Daoy (cell line): Measurements from ENCODE around the gene DPYSL3. TPM values are rescaled to one million over a fixed set of nuclear protein-coding genes. Genes with fewer than 3 reads are reported as not detected.

Source experiments
- DNase-seq: peaks from one replicate; pipeline ENCODE4 v3.0.0-alpha.2; 2015; ENCODE audit warnings: low read depth
- total RNA-seq: library from RNA; depleted of rRNA; stranded (reverse); fragments of >200 nt; shearing (Covaris generic); gene quantifications from 2 replicates; pipeline ENCODE4 v1.2.3, GENCODE V29; 2014

The DPYSL3 gene
- total RNA-seq, 1 experiment from 2014 or later = 141 TPM

DNA sequence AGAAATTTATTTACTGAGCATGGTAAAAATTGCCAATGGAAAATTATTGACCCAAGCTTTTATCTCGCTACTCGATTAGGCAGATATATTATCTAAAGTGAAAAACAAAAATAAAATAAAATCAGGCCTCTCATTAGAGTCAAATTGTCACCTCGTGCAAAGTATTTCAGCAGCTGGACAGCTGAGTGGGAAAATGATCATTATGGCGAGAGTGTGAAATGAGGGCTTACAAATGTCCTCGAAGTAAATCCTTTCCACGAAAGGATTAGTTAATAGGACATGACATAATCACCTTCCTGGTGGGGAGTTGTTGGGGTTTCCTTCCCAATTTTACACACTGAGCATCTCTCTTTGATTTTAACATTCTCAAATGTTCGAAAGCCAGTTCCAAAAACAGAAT is 5.4 kb upstream of the DPYSL3 start:
- DNase-seq = no peak

DNA sequence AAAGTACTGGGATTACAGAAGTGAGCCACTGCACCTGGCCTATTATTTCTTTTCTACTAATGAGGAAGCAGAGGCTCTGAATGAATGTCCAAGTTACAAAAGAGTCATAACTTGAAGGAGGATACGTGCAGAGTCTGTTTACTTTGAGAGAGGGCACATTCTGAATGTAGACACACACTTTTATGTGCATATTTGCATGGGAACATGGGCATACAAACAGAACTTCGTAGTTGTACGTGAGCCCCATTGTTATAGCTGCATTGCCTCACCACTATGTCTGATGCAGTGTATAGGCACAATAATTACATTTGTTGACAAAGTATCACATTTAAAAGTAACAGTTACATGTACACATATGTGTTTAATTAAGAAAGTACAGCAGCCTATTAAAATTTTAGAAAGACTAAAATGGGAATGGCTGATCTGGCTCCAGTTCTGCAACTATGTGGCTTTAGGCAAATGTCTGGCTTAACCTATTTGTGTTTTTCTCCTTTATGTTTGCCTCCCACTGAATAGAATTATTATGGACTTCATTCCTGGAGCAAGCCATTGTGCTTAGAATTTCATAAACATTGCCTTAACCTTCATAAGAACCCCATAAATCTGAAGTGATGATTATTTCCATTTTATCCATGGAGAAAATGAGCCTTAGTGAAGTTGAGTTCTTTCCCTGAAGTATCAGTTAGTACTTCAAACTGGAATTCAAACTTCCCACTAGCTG is 3.0 kb upstream of the DPYSL3 start:
- DNase-seq = no peak

DNA sequence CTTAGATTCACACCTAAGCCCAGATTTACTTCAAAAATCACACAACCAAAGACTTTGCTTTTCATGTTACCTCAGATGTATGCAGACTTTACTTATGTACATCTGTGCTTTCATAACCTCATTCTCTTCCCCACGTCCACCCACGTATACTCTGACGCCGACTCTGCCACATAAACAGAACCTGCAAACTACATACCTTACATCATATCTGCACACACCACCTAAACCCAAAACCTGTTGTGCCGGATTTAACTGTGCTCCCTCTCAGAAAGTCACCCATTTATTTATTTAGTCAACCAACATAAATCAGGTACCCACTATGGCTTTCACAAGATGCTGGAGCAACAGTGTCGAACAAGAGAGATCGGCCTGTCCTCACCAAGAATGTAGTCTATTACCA is 1.0 kb upstream of the DPYSL3 start:
- DNase-seq = no peak

DNA sequence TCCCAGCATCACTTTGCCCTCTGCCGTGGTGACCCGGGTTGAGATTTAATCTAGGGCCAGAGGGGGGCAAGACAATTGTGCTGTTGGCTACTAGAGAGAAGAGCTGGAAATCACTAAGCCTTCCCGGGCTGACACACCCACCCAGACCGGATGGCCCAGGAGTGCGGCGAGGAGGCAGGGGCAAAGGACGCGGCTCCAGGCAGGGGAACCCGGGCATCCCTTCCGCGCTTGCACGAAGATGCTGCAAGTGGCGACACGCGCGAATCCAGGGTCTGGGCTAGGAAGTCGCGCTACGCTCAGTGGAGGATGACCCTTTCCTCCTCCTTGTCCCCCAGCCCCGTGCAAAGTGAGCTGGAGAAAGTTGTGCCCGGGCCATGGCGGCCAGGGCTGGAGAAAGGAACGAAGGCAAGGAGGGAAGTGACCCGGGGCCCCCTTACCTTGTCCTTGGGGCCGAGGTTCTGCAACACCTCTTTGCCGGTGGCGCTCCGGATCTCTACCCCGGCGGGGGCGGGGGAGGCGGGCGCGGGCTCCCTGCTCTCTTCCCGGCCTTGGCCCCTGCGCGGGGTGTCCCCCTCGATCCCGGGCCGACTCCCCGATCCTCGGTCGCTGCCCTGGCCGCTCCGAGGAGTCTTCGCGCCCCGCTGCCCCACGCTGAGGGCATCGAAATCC is 693 bp downstream of the DPYSL3 start:
- DNase-seq = peak; percentile 64

DNA sequence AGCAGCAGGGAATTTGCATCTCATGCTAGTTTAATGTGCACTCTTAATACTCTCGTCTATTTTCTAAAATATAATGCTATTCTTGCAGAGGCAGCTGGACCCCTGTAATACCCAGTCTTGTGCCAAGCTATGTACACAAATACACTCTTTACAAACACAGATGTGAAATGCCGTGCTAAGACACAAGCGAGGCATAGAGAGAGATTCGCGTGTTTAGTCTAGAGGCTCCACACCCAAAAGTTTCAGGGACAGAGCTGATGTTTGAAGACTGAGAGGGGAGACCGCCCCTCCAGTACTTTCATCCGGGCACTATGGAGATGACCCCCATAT is 1.2 kb downstream of the DPYSL3 start:
- no peak for DNase-seq

DNA sequence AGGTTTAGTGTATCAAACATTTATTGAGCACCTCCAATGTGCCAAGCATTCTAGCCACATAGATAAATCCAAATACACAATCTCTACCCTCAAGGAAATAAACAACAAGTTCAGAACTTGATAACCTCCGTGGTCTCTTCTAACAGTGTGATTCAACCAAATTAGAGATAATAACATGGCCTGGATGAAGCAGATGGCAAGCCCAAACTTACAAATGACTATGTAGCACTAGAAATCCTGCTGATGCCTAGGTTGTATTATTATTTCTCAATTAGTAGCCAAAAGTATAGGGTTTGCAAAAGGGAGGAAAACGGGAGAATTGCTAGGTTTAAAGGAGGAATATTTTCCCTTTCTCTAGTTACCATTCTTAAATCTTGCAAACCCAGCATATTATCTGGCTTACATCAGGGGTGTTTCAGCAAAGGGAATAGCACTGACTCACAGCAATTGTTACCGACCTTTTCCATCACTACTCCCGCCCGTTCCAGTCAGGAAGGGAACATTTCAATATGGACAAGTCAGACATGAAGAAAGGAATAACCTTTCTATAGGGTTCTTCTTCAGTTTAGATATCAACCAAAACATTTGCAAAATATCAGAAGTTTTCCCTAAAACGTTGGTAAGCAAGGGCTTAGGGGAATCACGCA is 2.3 kb downstream of the DPYSL3 start:
- peak; percentile 71 for DNase-seq

DNA sequence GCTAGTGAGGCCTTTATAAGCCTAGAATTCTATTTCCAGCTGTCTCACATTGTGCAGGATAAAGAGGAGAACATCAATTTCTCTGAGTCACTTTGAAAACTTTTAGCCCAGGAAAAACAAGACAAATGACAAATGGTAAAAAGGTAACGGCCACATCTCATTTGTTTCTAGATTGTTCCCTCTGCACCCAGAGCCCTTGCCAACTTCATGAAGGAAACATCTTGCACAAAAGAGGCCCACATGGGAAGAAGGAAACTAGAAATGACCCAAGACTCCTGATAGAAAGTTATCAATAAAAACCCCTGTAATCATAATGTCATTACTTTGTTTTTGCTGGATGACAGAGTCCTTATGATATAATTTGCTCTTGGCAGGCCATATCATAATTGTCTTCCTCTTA is 5.3 kb downstream of the DPYSL3 start:
- DNase-seq = no peak

DNA sequence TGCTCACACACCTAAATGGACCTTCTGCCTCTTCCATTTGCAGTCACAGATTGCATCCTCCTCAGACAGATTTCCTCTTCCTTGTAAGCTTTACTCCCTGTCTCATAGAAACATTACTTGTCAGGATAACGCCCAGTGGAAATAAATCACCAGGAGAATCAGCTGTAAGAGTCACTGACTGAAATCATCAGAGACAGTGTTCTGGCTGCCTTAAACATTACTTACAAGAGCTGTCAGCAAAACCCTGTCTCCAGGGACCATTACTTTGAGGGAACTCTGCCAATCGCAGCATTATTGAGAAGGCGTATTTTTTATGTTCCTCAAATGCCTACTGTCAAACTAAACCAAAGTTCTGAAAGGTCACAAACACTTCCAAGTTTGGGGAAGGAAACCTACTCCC is 5.9 kb downstream of the DPYSL3 start:
- DNase-seq = peak; percentile 18

DNA sequence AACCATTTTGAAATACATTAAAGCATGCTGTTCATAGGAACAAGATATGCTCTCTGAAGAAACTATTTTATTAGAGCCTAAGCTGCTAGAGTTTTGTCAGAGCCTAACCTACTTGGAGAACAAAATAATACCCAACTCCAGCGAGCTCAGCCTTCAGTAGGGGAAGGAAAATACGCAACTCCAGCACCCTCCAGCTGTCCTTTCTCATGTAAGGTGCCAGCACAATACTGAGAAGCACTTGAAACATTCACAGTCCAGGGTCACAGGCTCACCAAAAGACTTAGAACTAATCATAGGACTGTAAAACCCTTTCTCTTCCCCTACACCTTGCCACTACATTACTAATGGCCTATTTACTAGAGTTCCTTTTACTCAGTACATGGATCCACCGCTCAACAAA is 18.9 kb downstream of the DPYSL3 start:
- no peak for DNase-seq

DNA sequence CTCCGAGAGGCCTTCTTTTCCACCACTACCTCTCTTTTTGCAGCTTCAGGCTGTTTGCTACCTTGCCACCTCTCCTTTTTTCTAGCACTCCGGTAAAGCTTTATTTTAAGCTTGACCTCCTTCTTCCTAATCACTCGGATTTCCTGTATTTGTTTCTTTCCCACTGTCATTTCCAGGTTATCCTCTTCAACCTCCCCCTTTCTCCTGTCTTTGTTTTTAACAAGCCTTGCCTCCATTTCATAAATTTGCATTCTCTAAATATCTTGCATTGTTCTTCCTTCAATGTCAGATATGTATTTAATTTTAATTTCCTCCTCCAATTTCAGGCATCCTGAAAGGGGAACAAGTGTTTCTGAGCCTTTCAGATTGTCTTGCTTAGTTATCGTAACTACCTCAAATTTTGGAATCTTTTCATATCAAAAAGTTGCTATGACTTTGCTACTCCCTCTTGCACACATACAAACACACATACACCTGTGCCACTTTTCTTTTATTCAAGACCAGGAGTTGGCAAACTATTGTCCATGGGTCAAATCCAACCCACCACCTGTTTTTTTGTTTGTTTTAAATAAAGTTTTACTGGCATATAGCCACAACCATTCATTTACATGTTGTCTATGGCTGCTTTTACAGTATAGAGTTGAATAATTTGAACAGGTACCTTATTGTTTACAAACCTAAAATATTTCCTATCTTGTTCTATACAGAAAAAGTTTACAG is 22.7 kb downstream of the DPYSL3 start:
- no peak for DNase-seq

DNA sequence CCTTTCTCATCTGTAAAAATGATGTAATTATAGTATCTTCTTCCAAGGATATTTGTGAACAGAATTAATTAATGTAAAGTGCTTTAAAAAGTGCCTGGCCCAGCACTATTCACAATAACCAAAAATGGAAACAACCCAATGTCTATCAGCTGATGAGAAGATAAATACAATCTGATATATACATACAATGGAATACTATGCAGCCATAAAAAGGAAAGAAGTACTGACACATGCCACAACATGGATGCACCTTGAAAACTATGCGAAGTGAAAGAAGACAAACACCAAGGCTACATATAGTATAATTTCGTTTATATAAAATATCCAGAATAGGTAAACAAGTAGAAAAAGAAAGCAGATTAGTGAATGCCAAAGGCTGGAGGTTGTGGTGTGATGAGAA is 24.1 kb downstream of the DPYSL3 start:
- DNase-seq = no peak

DNA sequence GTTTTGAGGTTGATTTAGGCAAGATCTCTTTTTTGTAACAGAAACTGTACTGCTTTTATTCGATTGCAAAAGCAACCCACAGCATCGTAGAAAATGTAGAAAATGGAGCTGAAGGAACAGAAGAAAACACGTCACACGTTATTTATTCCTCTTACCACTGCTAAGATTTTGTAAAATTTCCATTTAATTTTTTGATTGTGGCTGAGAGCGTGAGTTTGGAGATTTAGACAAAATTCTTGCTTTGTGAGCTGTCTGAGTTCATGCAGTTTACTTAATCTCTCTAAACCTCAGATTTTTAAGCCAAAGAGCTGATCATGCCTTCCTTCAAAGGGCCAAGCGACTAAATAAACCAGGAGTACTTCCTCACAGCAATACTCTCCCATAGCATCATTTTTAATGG is 24.8 kb downstream of the DPYSL3 start:
- peak; percentile 23 for DNase-seq

DNA sequence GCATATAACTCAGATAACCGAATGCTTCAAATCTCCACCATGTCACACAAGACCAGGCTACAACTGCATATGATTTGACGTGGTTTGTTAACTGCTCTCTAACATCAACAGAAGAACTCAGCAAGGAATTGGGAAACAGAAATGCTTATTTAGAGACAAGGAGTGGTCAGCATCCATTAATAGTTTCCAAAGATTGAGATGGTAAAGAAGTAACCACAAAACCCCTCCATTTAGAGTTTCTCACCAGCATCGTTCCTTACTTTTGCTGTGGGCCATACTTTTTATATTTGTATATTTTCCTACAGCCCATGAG is 25.2 kb downstream of the DPYSL3 start:
- no peak for DNase-seq

DNA sequence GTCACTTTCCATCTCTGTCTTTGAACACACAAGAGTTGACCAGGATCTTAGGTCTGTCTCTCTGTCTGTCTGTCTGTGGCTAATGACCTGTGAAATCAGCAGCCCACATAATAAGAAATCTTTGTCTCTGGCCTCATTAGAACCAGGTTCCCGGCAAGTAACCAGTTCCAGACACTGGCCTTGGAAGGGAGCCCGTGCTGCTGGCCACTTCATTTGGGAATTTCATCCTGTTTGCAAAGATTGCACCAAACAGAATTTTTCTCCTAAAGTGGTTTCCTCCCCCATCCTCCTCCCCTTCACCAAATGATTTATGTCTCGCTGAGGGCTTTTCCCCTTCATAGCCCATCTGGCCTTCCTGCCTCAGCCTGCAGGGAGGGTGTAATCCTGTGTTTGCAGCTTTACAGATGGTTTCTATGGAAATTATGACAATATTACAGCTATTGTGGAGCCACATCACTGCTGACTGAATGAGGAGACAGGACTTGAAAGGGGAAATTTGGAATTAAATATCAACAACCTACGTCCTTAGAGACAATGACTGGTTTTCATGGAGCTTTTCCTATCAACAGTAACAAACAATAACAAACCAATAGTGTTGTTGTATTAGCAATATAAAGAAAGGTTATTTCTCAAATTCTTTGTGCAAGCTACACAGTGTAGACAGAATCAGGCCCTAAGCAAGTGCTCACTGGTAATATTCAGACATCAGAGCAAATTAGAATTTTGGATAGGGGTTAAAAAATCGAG is 25.7 kb downstream of the DPYSL3 start:
- DNase-seq = peak; percentile 95

DNA sequence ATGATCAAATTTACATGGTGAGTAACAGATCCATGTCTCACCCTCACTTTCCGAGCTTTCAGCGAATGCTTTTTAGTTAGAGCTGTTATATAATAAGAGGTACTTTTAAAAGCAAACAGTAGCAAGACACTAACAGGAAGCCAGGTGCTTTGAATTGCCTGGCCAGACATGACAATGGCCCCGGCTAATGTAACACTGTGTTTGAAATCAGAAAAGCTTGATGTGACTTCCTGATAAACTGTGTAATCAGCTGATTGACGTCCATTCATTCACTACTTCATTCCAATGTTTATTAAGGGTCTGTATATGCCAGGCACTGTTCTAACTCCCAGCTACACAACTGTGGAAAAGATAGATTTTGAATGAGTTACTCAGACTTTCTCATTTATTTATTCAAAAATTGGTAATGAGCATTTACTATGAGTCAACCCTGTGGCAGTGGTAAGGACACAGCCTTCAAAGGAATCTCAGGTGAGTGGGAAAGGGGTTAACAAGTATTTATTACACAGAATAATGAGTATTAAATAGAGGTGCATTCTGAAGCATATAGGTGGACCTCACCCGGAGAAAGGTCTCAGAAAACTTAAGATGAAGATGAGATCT is 26.6 kb downstream of the DPYSL3 start:
- DNase-seq = peak; percentile 37

DNA sequence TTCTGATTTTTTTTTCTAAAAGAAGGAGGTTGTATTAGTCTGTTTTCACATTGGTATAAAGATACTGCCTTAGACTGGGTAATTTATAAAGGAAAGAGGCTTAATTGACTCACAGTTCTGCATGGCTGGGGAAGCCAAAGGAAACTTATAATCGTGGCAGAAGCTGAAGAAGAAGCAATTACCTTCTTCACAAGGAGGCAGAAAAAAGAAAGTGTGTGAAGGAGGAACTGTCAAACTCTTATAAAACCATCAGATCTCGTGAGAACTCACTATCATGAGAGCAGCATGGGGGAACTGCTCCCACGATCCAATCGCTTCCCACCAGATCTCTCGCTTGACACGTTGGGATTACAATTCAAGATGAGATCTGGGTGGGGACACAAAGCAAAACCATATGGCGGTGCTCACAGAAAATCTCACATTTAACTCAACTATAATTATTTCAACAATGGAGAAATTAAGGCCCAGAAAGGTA is 27.1 kb downstream of the DPYSL3 start:
- peak; percentile 63 for DNase-seq

DNA sequence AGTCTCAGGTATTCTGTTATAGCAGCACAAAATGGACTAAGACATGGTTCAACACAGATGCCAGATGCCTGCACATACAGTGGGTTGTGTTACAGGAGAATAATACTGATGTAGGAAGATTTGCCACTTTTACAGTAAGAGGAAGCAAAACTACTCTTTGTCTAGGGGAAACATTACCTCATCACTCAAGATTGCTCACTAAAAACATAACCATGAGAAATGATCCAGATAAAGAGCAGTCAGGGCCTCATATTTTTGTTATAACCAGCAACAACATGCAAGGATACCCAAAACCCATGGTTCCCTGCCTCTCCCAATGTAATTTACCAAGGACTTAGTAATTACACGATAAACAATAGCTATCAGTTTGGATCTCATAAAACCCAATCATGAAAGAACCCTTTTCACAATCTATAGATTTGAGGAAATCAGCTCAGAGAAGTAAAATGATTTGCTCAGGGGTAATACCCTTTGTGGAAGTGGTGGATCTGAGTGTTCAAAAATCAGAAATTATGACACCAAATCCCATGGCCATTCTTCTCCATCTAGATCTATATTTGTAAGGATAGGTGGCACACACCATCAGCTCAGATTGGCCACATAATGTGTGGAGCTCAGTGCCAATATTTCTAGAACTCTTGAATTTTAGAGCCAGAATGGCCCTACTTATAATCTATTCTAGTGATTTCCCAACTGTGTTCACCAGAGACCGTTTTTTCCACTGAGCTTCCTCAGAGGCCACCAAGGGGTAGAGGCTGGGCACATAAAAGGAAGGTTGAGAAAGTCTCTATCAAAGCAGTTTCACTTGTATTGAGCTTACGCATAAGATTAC is 27.8 kb downstream of the DPYSL3 start:
- DNase-seq = peak; percentile 63

DNA sequence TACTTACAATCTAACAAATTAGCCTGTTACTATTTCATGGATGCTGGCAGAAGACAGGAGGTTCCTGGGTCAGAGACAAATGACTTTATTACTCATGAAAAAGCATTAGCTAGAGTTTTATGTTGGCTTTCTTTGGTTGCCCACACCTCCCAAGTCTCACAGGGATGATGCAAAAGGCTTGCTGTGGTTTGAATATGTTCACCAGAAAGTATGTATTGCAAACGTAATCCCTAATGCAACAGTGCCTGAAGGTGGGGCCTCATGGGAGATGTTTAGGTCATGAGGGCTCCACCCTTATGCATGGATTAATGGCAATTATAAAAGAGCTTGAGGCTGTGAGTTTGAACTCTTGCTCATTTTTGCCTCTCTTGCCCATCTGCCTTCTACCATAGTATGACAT is 28.5 kb downstream of the DPYSL3 start:
- peak; percentile 87 for DNase-seq

DNA sequence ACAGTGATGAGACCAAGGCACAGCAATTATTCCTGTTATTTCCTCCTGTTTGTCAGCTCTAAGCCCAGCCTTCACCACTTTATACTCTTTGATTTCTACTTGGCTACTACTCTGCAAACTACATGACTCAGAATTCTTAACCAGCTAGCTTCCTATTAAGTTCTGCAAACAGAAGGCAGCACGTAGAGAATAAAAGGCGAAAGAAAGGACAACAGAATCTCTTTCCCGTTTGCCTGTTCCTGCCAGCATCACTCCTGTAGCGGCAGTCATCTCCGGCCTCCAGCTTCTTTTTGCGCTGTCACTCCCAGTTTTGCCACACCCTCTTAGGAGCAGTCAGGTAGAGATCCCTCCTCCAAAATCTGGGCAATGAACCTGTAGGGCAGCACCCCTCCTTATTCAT is 29.9 kb downstream of the DPYSL3 start:
- DNase-seq = peak; percentile 36

DNA sequence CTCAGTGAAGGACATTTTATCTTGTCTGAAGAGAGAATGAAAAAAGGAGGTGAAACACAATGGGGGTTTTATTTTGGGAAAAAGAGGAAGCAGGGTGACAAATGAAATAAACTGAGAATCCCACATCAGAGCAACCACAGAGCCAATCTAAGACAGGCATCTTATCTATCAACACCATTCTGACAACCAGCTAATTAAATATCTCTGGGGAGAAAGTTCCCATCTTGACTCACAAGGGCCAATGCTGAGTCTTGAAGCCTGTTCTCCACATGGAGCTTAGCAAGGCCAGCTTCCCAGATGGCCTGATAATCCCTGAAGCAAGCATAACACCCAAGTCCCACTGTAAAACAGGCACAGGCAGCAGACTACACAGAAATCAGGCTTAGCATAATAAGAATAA is 30.4 kb downstream of the DPYSL3 start:
- DNase-seq = peak; percentile 58

DNA sequence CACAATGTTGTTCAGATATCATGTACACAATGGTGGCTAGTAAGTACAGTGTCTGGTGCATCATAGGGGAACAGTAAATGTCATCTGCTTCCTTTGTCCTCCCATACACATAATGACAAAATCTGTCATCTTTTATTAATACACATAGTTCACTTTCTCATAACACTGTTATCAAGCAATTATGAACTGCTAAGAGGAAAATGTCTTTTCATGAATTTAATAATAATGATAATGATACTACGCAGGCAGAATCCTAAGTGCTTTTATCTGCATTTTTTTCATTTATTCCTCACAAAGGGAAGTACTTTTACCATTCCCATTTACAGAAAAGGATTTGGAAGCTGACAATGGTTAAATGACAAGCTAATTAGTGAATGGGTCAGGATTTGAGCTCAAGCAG is 35.7 kb downstream of the DPYSL3 start:
- no peak for DNase-seq
